Measurements from ENCODE around the gene COQ2.

The COQ2 gene

GRCh38 chr4:83214079-83214478 lies 70.5 kb downstream of the COQ2 start:
- DNase-seq, result no peak

Data from CD4-positive, alpha-beta T cell treated with Interleukin-4 for 4 hours (primary cell).